CD4-positive, CD25-positive, alpha-beta regulatory T cell (primary cell): ENCODE data around the gene CAVIN3. TPM values are rescaled to one million over a fixed set of nuclear protein-coding genes. Genes with fewer than 3 reads are reported as not detected.

Experiments
- ATAC-seq, 2 donors: fragments of 150-1000 bp; cut with Tn5 transposase; one replicate each; pipeline ENCODE4 v1.10.0; 2021; ENCODE audit warnings: low read depth in 2 of 2, moderate number of reproducible peaks in 2 of 2, moderate library complexity in 1 of 2
- DNase-seq, 3 donors: peaks; one replicate each; pipeline versions ENCODE4 v3.0.0 to v3.0.0-alpha.2; 2012 to 2022; ENCODE audit warnings: mixed read lengths in 1 of 3
- H3K27ac ChIP-seq: one replicate; pipeline ENCODE4 v1.7.0; 2013; ENCODE audit warnings: mild to moderate bottlenecking, low read length; ENCODE audit not compliant: insufficient read depth, poor library complexity, severe bottlenecking
- H3K27me3 ChIP-seq: one replicate; pipeline ENCODE4 v1.7.0; 2013; ENCODE audit warnings: low read length; ENCODE audit not compliant: control insufficient read depth, insufficient read depth
- H3K36me3 ChIP-seq: one replicate; pipeline ENCODE4 v1.7.0; 2013; ENCODE audit warnings: mild to moderate bottlenecking, low read length, moderate library complexity; ENCODE audit not compliant: control insufficient read depth, insufficient read depth
- H3K4me1 ChIP-seq: 2 replicates; pipeline ENCODE4 v1.7.0; 2013; ENCODE audit warnings: mild to moderate bottlenecking, low read length; ENCODE audit not compliant: insufficient read depth, control insufficient read depth, poor library complexity, severe bottlenecking
- H3K4me3 ChIP-seq: one replicate; pipeline ENCODE4 v1.7.0; 2013; ENCODE audit warnings: low read depth, mild to moderate bottlenecking, low read length, moderate library complexity
- H3K9me3 ChIP-seq, 2 experiments: 1 replicate in 1 of 2; 2 replicates in 1 of 2; pipeline ENCODE4 v1.7.0; 2013; ENCODE audit warnings: low read length in 2 of 2, mild to moderate bottlenecking in 1 of 2, moderate library complexity in 1 of 2; ENCODE audit not compliant: control insufficient read depth in 2 of 2
- H3K27ac Mint-ChIP-seq, 3 donors: one replicate each; pipeline ENCODE4 v1.8.0; 2020 to 2022; ENCODE audit warnings: mild to moderate bottlenecking in 3 of 3, mixed read lengths in 3 of 3, moderate library complexity in 2 of 3
- H3K27me3 Mint-ChIP-seq: one replicate; pipeline ENCODE4 v1.8.0; 2022; ENCODE audit warnings: mild to moderate bottlenecking, mixed read lengths
- H3K36me3 Mint-ChIP-seq: one replicate; pipeline ENCODE4 v1.8.0; 2020; ENCODE audit warnings: mixed read lengths
- H3K4me1 Mint-ChIP-seq, 4 donors: one replicate each; pipeline ENCODE4 v1.8.0; 2020 to 2022; ENCODE audit warnings: mixed read lengths in 4 of 4, mild to moderate bottlenecking in 1 of 4
- H3K4me3 Mint-ChIP-seq, 4 donors: one replicate each; pipeline ENCODE4 v1.8.0; 2020 to 2022; ENCODE audit warnings: mild to moderate bottlenecking in 4 of 4, mixed read lengths in 4 of 4, moderate library complexity in 3 of 4
- H3K9me3 Mint-ChIP-seq, 7 donors: one replicate each; pipeline ENCODE4 v1.8.0; 2020 to 2022; ENCODE audit warnings: mixed read lengths in 7 of 7, mild to moderate bottlenecking in 3 of 7, moderate library complexity in 2 of 7
- polyA plus RNA-seq, 4 donors: library from polyadenylated mRNA; unstranded; fragments of 300-500 nt; fragmentation: Illumina TruSeq; gene quantifications; one replicate each; pipeline ENCODE4 v1.2.3, GENCODE V29; 2021
- total RNA-seq: library from RNA; stranded (reverse); gene quantifications from one replicate; pipeline ENCODE4 v1.2.3, GENCODE V29; 2022

Gene CAVIN3
- total and polyA plus RNA-seq, 5 donors from 2014 or later: 0.79 to 4.3 (median 1.4) TPM

DNA sequence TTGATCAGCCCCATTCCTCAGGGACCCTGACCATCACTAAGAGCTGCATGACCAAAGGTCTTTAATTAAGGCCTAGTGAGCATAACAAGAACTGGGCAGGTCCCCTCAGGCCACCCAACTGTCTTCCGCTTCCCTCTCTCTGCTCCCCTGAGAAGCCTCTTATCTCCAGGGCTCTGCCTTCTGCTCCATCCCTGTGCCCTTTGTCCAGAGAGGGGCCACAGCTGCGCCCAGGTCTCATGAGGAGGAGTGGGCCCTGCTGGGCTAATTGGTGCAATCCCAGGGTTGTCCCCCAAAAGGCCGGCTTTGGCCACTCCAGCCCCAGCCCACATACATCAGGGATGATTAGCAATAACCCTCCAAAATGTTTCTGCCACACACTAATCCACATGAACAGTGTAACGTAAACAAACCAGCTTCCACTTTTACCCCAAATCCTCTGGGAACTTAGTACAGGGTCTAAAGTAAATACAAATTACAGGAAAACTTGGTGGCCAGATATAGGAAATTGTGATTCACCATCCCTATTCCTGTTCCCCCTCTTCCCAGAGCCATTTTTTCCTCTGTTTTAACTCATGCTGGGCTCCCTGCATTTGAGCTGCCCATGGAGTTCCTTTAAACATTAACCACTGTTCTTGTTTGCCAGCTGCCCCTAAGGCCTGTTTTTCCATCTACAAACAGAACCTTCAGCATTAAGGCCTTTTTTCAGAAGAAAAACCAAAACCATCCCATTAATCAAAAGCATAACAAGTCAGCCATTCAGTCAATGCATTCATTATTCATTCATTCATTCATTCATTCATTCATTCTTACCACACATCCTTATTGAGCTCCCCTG, 34.6 kb upstream of the CAVIN3 start:
- H3K4me1 ChIP-seq: peaks cover 3% of the 10 kb centered on the region
- ATAC-seq (no peak), DNase-seq (no peak)
- H3K4me3 ChIP-seq: no peak overlapping the region
- no peak overlapping the region for H3K4me3 Mint-ChIP-seq
- H3K4me1 Mint-ChIP-seq: peaks cover 0 to 6% (median 4%) of the 10 kb centered on the region in 4 donors
- H3K9me3 ChIP-seq: no peaks in the 10 kb centered on the region
- no peaks in the 10 kb centered on the region for H3K27me3 Mint-ChIP-seq
- no peak overlapping the region for H3K27ac ChIP-seq
- no peaks in the 10 kb centered on the region for H3K36me3 ChIP-seq
- H3K9me3 Mint-ChIP-seq: no peaks in the 10 kb centered on the region
- H3K27me3 ChIP-seq: no peaks in the 10 kb centered on the region
- H3K36me3 Mint-ChIP-seq: no peaks in the 10 kb centered on the region
- H3K27ac Mint-ChIP-seq: no peak overlapping the region

DNA sequence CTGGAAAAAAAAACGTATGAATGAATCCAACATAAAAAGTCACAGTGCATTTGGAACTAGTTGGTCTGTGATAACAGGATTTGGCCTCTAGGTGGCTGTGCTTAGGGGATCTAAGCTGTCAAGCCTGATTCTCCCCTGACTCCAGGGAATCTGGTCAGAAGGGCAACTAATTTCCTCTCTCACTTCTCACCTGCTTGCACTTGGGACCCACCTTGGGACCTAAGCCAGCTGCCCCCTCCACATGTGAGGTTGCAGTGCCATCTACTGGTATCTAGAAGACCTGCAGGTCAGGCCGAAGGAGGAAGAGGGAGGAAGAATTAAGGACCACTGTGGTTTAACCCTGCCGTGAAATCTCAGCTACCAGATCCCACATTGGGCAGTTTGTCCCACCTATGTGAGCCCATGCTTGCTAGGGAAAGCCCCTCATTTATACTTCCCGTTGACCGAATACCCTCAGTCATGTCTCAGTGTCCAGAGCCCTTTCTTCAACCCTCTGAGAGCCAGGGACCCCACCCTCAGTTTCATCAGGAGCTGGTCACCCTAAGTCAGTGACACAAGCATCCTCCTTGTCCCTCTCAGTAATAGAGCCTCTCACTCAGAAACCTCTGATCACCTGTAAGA, 33.2 kb upstream of the CAVIN3 start:
- no peaks in the 10 kb centered on the region for H3K9me3 Mint-ChIP-seq
- Histone ChIP-seq H3K27ac (no peak overlapping the region), H3K4me1 (peaks cover 3% of the 10 kb centered on the region), H3K27me3 (no peaks in the 10 kb centered on the region), H3K36me3 (no peaks in the 10 kb centered on the region), H3K4me3 (no peak overlapping the region), H3K9me3 (no peaks in the 10 kb centered on the region)
- ATAC-seq: peak; percentile 69 to 74
- H3K36me3 Mint-ChIP-seq: no peaks in the 10 kb centered on the region
- no peaks in the 10 kb centered on the region for H3K27me3 Mint-ChIP-seq
- H3K27ac Mint-ChIP-seq: peak overlapping the region in 2 of 3 donors; percentile 27 to 73
- no peak overlapping the region for H3K4me3 Mint-ChIP-seq
- DNase-seq: peak; percentile 43 to 68 (median 63)
- H3K4me1 Mint-ChIP-seq: peaks cover 0 to 6% (median 4%) of the 10 kb centered on the region in 4 donors

DNA sequence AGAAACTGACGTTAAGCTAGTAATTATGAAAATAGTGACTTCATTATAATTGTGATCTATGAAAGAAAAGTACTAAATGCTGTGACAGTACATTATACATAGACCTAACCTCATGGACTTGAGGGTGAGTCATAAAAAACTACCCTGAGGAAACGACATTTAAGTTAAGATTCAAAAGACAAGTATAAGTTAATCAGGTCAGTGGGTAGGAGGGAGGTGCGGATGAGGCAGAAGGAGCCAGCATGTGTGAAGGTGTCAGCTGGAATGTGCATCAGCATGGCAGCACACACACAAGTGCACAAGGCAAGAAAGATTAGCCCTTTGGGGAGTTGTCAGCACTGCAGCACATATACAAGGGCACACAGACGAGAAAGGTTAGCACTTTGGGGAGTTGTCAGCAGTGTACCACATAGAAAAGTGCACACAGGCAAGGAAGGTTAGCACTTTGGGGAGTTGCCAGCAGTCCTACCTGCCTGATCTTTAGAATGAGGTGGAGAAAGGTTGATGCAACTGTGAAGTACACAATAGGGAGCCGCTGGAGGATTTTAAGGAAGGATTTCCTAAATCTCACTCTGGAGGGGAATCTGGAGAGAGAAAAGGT, 31.6 kb upstream of the CAVIN3 start:
- H3K9me3 Mint-ChIP-seq: no peaks in the 10 kb centered on the region
- H3K27me3 Mint-ChIP-seq: no peaks in the 10 kb centered on the region
- H3K4me3 Mint-ChIP-seq: no peak overlapping the region
- peak in 1 of 3 donors; percentile 35 for DNase-seq
- Histone ChIP-seq H3K36me3 (no peaks in the 10 kb centered on the region), H3K27me3 (no peaks in the 10 kb centered on the region), H3K9me3 (no peaks in the 10 kb centered on the region), H3K4me1 (peaks cover 3% of the 10 kb centered on the region), H3K4me3 (no peak overlapping the region), H3K27ac (no peak overlapping the region)
- peak in 1 of 2 donors; percentile 40 for ATAC-seq
- H3K4me1 Mint-ChIP-seq: peaks cover 0 to 6% (median 4%) of the 10 kb centered on the region in 4 donors
- no peaks in the 10 kb centered on the region for H3K36me3 Mint-ChIP-seq
- H3K27ac Mint-ChIP-seq: peak overlapping the region in 1 of 3 donors; percentile 0

DNA sequence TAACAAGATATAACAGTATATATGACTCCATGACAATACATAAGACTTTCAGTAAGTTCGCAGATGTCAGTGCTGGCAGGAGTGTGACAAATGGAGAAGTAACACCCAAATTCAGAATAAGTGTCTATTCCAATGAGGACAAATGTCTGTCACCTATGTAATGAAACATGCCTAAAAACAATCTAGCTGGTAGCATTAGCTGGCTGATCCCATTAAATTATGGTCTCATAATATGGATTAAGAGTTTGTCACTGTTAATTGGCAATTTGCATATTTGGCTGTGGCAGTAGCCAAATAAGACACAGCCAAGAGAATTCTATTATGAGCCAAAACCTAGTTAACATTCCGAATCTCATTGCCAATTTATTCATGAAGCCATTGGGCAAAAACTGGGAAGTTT, 30.2 kb upstream of the CAVIN3 start:
- Mint-ChIP-seq H3K27me3 (no peaks in the 10 kb centered on the region), H3K36me3 (no peaks in the 10 kb centered on the region)

DNA sequence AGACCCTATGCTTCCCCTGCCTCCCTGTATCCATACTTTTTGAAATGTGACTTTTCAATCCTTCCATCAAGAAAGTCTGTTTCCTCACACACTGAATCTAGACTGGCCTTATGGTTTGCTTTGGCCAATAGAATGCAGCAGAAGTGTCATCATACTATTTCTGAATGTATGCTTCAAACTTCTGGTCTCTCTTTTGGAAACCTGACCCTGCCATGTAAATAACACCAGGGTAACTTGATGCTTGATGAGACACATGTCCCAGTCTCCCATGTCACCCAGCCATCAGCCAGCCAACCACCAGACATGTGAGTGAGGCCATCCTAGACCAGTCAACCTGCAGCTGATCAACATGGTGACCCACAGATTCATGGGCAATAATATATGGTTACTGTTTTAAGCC, 29.7 kb upstream of the CAVIN3 start:
- Mint-ChIP-seq H3K36me3 (no peaks in the 10 kb centered on the region), H3K4me3 (no peak overlapping the region), H3K27me3 (no peaks in the 10 kb centered on the region), H3K9me3 (no peaks in the 10 kb centered on the region), H3K4me1 (peaks cover 0 to 6% (median 4%) of the 10 kb centered on the region in 4 donors), H3K27ac (no peak overlapping the region)
- H3K36me3 ChIP-seq: no peaks in the 10 kb centered on the region
- no peak overlapping the region for H3K27ac ChIP-seq
- DNase-seq: no peak
- no peak overlapping the region for H3K4me3 ChIP-seq
- peaks cover 3% of the 10 kb centered on the region for H3K4me1 ChIP-seq
- H3K27me3 ChIP-seq: no peaks in the 10 kb centered on the region
- ATAC-seq: no peak
- no peaks in the 10 kb centered on the region for H3K9me3 ChIP-seq

More for the DNA sequence above, 30.2 kb upstream of the CAVIN3 start:
- no peak overlapping the region for H3K27ac ChIP-seq
- peaks cover 3% of the 10 kb centered on the region for H3K4me1 ChIP-seq
- H3K4me3 ChIP-seq: no peak overlapping the region
- H3K27ac Mint-ChIP-seq: no peak overlapping the region
- H3K36me3 ChIP-seq: no peaks in the 10 kb centered on the region
- H3K9me3 ChIP-seq: no peaks in the 10 kb centered on the region
- no peak for DNase-seq
- no peaks in the 10 kb centered on the region for H3K27me3 ChIP-seq
- no peak overlapping the region for H3K4me3 Mint-ChIP-seq
- no peak for ATAC-seq
- peaks cover 0 to 6% (median 4%) of the 10 kb centered on the region in 4 donors for H3K4me1 Mint-ChIP-seq
- no peaks in the 10 kb centered on the region for H3K9me3 Mint-ChIP-seq

DNA sequence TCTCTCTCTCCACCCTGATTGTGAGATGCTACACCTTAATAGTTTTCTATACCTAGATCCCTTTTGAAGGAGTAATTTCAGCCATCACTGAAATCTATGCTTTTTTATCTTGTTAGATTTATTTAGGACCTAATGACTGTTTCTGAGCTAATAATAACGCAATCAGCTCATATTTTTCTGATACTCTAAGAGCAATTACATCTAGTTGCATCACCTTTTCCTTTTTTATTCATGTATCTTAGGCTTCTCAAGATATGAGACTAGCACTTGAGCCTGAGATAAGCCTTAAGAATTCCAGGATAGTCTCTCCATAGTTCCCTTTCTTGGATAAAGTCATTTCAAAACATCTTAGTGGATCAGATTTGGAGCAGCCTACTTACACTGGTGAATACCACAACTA, 25.1 kb upstream of the CAVIN3 start:
- H3K27me3 Mint-ChIP-seq: peaks cover 7% of the 10 kb centered on the region
- H3K27ac Mint-ChIP-seq: no peak overlapping the region
- no peak overlapping the region for H3K4me3 Mint-ChIP-seq
- ATAC-seq: no peak
- no peaks in the 10 kb centered on the region for H3K4me1 Mint-ChIP-seq
- no peak for DNase-seq
- no peaks in the 10 kb centered on the region for H3K9me3 Mint-ChIP-seq
- Histone ChIP-seq H3K27me3 (no peaks in the 10 kb centered on the region), H3K27ac (no peak overlapping the region), H3K4me1 (no peaks in the 10 kb centered on the region), H3K9me3 (no peaks in the 10 kb centered on the region), H3K36me3 (no peaks in the 10 kb centered on the region), H3K4me3 (no peak overlapping the region)
- no peaks in the 10 kb centered on the region for H3K36me3 Mint-ChIP-seq

DNA sequence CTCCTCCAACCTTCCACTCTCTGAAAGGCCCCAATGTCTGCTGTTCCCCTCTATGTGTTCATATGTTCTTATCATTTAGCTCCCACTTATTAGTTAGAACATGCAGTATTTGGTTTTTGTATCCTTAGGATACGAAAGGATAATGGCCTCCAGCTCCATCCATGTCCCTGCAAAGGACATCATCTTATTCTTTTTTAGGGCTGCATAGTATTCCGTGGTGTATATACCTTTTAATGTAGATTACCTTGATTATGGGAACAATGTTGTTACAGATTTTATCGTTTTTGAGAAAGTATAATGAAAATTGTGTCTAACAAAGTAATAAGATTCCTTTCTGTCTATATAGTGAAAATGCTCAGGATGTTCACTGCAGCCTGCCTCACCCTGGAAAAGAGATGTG, 16.0 kb upstream of the CAVIN3 start:
- no peak overlapping the region for H3K4me3 ChIP-seq
- H3K27me3 ChIP-seq: no peaks in the 10 kb centered on the region
- Mint-ChIP-seq H3K27me3 (peaks cover 12% of the 10 kb centered on the region), H3K9me3 (no peaks in the 10 kb centered on the region), H3K36me3 (no peaks in the 10 kb centered on the region), H3K4me1 (no peaks in the 10 kb centered on the region), H3K4me3 (peak overlapping the region in 1 of 4 donors; percentile 81), H3K27ac (no peak overlapping the region)
- H3K9me3 ChIP-seq: no peaks in the 10 kb centered on the region
- no peaks in the 10 kb centered on the region for H3K36me3 ChIP-seq
- DNase-seq (no peak), ATAC-seq (no peak)
- H3K4me1 ChIP-seq: no peaks in the 10 kb centered on the region
- no peak overlapping the region for H3K27ac ChIP-seq
